Lower leg skin (tissue), 3 donors: ENCODE data around the gene KBTBD12.

Experiments
- CTCF ChIP-seq, 3 donors: fragments of 450-650 bp; IDR thresholded peaks; one replicate each; pipeline ENCODE4 v1.5.1; 2016; ENCODE audit warnings: antibody characterized with exemption in 3 of 3, mild to moderate bottlenecking in 3 of 3, moderate library complexity in 2 of 3
- POLR2A ChIP-seq, 2 donors: fragments of 450-650 bp; IDR thresholded peaks; one replicate each; pipeline ENCODE4 v1.6.1; 2016 to 2017; ENCODE audit warnings: antibody characterized with exemption in 2 of 2, mild to moderate bottlenecking in 1 of 2, moderate library complexity in 1 of 2

- TF ChIP-seq CTCF (IDR thresholded peaks at IDR 0.05) (no peak), POLR2A (IDR thresholded peaks at IDR 0.05) (no peak)
Observed at GRCh38 chr3:127959041-127959440, 44.0 kb downstream of the KBTBD12 start.
